SK-N-SH (cell line): ENCODE data around the gene DCAF11. TPM values are rescaled to one million over a fixed set of nuclear protein-coding genes. Genes with fewer than 3 reads are reported as not detected.

ENCODE experiments used
- CTCF ChIA-PET: fragments of 300-600, 350-600 bp; formaldehyde crosslinking; extraction: SDS; loops from one replicate; lab custom pipeline; 2021; lab: Yijun Ruan, JAX
- POLR2A ChIA-PET: fragments of 350-600 bp; sonication (Branson Sonifier 250); formaldehyde crosslinking; extraction: SDS; loops from one replicate; lab custom pipeline; 2020; ENCODE audit warnings: antibody characterized with exemption, inconsistent platforms; lab: Yijun Ruan, JAX
- DNase-seq: peaks from one replicate; pipeline ENCODE4 v3.0.0; 2012
- H2AFZ ChIP-seq: fragments of 200-600 bp; sonication (generic); 2 replicates; pipeline ENCODE4 v1.8.1; 2016; ENCODE audit warnings: antibody characterized with exemption, mild to moderate bottlenecking, low read depth
- H3F3A ChIP-seq: fragments of 200-600 bp; sonication (generic); replicated peaks from 2 replicates; pipeline ENCODE3; 2016; ENCODE audit warnings: antibody characterized with exemption, mild to moderate bottlenecking; ENCODE audit not compliant: insufficient read depth
- H3K27ac ChIP-seq, 2 experiments: fragments of 200-500 bp in 1 of 2; fragments of 200-600 bp in 1 of 2; sonication (Bioruptor generic) in 1 of 2; sonication (generic), shearing (Covaris generic) in 1 of 2; 2 replicates each; pipeline versions ENCODE4 v1.5.1 to v1.6.1; 2014 to 2016; ENCODE audit warnings: low read depth in 2 of 2, inconsistent platforms in 1 of 2, low read length in 1 of 2, mild to moderate bottlenecking in 1 of 2, mixed read lengths in 1 of 2
- H3K27me3 ChIP-seq: fragments of 200-600 bp; sonication (generic), shearing (Covaris generic); 2 replicates; pipeline ENCODE4 v1.6.1; 2016; ENCODE audit warnings: mixed run types; ENCODE audit not compliant: insufficient read depth
- H3K36me3 ChIP-seq, 2 experiments: fragments of 200-500 bp in 1 of 2; fragments of 200-600 bp in 1 of 2; sonication (Bioruptor generic) in 1 of 2; sonication (generic) in 1 of 2; replicated peaks in 1 of 2; 2 replicates each; pipeline versions ENCODE3 to v1.5.1; 2014 to 2016; ENCODE audit warnings: low read length in 1 of 2, mild to moderate bottlenecking in 1 of 2; ENCODE audit not compliant: insufficient read depth in 2 of 2, control insufficient read depth in 1 of 2
- H3K4me1 ChIP-seq, 2 experiments: fragments of 200-500 bp in 1 of 2; fragments of 200-600 bp in 1 of 2; sonication (Bioruptor generic) in 1 of 2; sonication (generic), shearing (Covaris generic) in 1 of 2; 2 replicates each; pipeline versions ENCODE4 v1.5.1 to v1.6.1; 2014 to 2016; ENCODE audit warnings: low read depth in 1 of 2, low read length in 1 of 2, mixed run types in 1 of 2; ENCODE audit not compliant: insufficient read depth in 2 of 2, control insufficient read depth in 1 of 2
- H3K4me2 ChIP-seq: fragments of 200-600 bp; sonication (generic), shearing (Covaris generic); 2 replicates; pipeline ENCODE4 v1.6.1; 2017; ENCODE audit warnings: mixed run types
- H3K4me3 ChIP-seq, 2 experiments: fragments of 200-500 bp in 1 of 2; fragments of 200-600 bp in 1 of 2; sonication (Bioruptor generic) in 1 of 2; sonication (generic), shearing (Covaris generic) in 1 of 2; 2 replicates each; pipeline versions ENCODE4 v1.5.1 to v1.8.1; 2014 to 2016; ENCODE audit warnings: low read depth in 2 of 2, inconsistent platforms in 1 of 2, low read length in 1 of 2, mild to moderate bottlenecking in 1 of 2, mixed read lengths in 1 of 2, moderate library complexity in 1 of 2
- H3K79me2 ChIP-seq: fragments of 200-600 bp; sonication (generic); 2 replicates; pipeline ENCODE4 v1.8.1; 2017; ENCODE audit warnings: mild to moderate bottlenecking; ENCODE audit not compliant: insufficient read depth
- H3K9ac ChIP-seq: fragments of 200-600 bp; sonication (generic); 2 replicates; pipeline ENCODE4 v1.6.1; 2017; ENCODE audit warnings: mixed run types
- H3K9me2 ChIP-seq: fragments of 200-600 bp; sonication (generic); 2 replicates; pipeline ENCODE4 v1.6.1; 2017; ENCODE audit warnings: mixed run types
- H3K9me3 ChIP-seq: fragments of 200-600 bp; sonication (generic); 2 replicates; pipeline ENCODE4 v1.6.1; 2017; ENCODE audit warnings: mixed run types, mild to moderate bottlenecking, moderate library complexity
- H4K20me1 ChIP-seq: fragments of 200-600 bp; sonication (generic); 2 replicates; pipeline ENCODE4 v1.6.1; 2017; ENCODE audit warnings: mild to moderate bottlenecking, mixed run types; ENCODE audit not compliant: insufficient read depth
- CHD2 ChIP-seq: fragments of 150-350 bp; IDR thresholded peaks from 2 replicates; pipeline ENCODE4 v1.6.1; 2018; ENCODE audit warnings: low read length; ENCODE audit not compliant: partially characterized antibody
- CTCF ChIP-seq: fragments of 200-600 bp; sonication (generic); IDR thresholded peaks from 2 replicates; pipeline ENCODE4 v1.6.1; 2017; ENCODE audit warnings: antibody characterized with exemption, mild to moderate bottlenecking, moderate library complexity
- EP300 ChIP-seq, 2 experiments: IDR thresholded peaks; 2 replicates each; pipeline versions ENCODE4 v1.4.0 to v1.6.1; 2012; ENCODE audit warnings: borderline replicate concordance in 1 of 2, low read depth in 1 of 2, low read length in 1 of 2
- FOSL2 ChIP-seq: IDR thresholded peaks from 2 replicates; pipeline ENCODE4 v1.4.0; 2012; ENCODE audit warnings: low read depth, mild to moderate bottlenecking, moderate library complexity, borderline replicate concordance
- MEF2A ChIP-seq: IDR thresholded peaks from 2 replicates; pipeline ENCODE4 v1.4.0; 2012; ENCODE audit warnings: low read depth, borderline replicate concordance
- NFIC ChIP-seq: IDR thresholded peaks from 2 replicates; pipeline ENCODE4 v1.4.0; 2012; ENCODE audit warnings: borderline replicate concordance
- NRF1 ChIP-seq: IDR thresholded peaks from 2 replicates; pipeline ENCODE4 v1.6.1; 2012; ENCODE audit warnings: low read depth, mild to moderate bottlenecking, low read length
- PBX3 ChIP-seq: IDR thresholded peaks from 2 replicates; pipeline ENCODE4; 2012
- SIN3A ChIP-seq: IDR thresholded peaks from 2 replicates; pipeline ENCODE4 v1.6.1; 2012; ENCODE audit warnings: low read depth, mild to moderate bottlenecking, low read length, moderate library complexity, borderline replicate concordance
- TEAD4 ChIP-seq: IDR thresholded peaks from 2 replicates; pipeline ENCODE4 v1.4.0; 2012; ENCODE audit warnings: mild to moderate bottlenecking, borderline replicate concordance; ENCODE audit not compliant: insufficient read depth
- WGBS: methylation state at CpG from one replicate; pipeline ENCODE4 v1.1.6; 2017; ENCODE audit warnings: low lambda C conversion rate; 5-methylcytosine and 5-hydroxymethylcytosine counted together
- polyA plus RNA-seq, 3 experiments: library from polyadenylated mRNA; depleted of rRNA; stranded (reverse); fragments of >200 nt; gene quantifications; 2 replicates each; pipeline ENCODE4 v1.2.3, GENCODE V29; 2012
- TF ChIP-seq, protein P1 (sequence below): IDR thresholded peaks from 2 replicates; pipeline ENCODE4 v1.4.0; 2012; ENCODE audit warnings: low read depth, borderline replicate concordance
- TF ChIP-seq, protein P2 (sequence below): fragments of 150-350 bp; IDR thresholded peaks from 2 replicates; pipeline ENCODE4 v1.6.1; 2016; ENCODE audit warnings: mild to moderate bottlenecking, low read depth, low read length

DCAF11 gene
- polyA plus RNA-seq, 1 of the 3 experiments (the other 2 are of a cell fraction) = 34.6 TPM

- no peak overlapping the region for H2AFZ ChIP-seq
- peak overlapping the region in 1 of 2 experiments; percentile 29; a peak in 1 of 4 replicates for H3K27ac ChIP-seq
- peak overlapping the region; percentile 27 to 31; a peak in 2 of 4 replicates for H3K4me3 ChIP-seq
- no peak overlapping the region for H3K9ac ChIP-seq
- H3K79me2 ChIP-seq = peaks cover 43% of the 10 kb centered on the region
- peaks cover 18% of the 10 kb centered on the region for H3F3A ChIP-seq
- TF ChIP-seq CTCF = no peak; the same call in 1 of the 2 replicates
- no peak for TF ChIP-seq SIN3A
- TF ChIP-seq FOSL2 = no peak
- no peak for TF ChIP-seq MEF2A
- no peak for TF ChIP-seq PBX3
- TF ChIP-seq, protein P1, sequence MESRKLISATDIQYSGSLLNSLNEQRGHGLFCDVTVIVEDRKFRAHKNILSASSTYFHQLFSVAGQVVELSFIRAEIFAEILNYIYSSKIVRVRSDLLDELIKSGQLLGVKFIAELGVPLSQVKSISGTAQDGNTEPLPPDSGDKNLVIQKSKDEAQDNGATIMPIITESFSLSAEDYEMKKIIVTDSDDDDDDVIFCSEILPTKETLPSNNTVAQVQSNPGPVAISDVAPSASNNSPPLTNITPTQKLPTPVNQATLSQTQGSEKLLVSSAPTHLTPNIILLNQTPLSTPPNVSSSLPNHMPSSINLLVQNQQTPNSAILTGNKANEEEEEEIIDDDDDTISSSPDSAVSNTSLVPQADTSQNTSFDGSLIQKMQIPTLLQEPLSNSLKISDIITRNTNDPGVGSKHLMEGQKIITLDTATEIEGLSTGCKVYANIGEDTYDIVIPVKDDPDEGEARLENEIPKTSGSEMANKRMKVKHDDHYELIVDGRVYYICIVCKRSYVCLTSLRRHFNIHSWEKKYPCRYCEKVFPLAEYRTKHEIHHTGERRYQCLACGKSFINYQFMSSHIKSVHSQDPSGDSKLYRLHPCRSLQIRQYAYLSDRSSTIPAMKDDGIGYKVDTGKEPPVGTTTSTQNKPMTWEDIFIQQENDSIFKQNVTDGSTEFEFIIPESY = no peak
- no peak for TF ChIP-seq NRF1
- no peak for TF ChIP-seq NFIC
- TF ChIP-seq, protein P2, sequence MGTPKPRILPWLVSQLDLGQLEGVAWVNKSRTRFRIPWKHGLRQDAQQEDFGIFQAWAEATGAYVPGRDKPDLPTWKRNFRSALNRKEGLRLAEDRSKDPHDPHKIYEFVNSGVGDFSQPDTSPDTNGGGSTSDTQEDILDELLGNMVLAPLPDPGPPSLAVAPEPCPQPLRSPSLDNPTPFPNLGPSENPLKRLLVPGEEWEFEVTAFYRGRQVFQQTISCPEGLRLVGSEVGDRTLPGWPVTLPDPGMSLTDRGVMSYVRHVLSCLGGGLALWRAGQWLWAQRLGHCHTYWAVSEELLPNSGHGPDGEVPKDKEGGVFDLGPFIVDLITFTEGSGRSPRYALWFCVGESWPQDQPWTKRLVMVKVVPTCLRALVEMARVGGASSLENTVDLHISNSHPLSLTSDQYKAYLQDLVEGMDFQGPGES = no peak
- no peak for TF ChIP-seq TEAD4
- TF ChIP-seq CHD2 = no peak
- no peak for TF ChIP-seq EP300 (IDR thresholded peaks at IDR 0.05; ENCODE audit: borderline replicate concordance in 1 of 2, low read depth in 1 of 2, low read length in 1 of 2)
- TF ChIP-seq, all 33 proteins: peak for 0
- POLR2A ChIA-PET = interaction anchor here (1.1 to 1.8 kb wide), 3 partner anchors 7 to 33 kb away, joined by 3 to 5 read pairs (median 5); partner anchors contain the start of genes DCAF11, NRL and PSME2
- no peaks in the 10 kb centered on the region for H3K27me3 ChIP-seq
- peaks cover 6 to 36% of the 10 kb centered on the region in 2 experiments; a peak in 3 of 4 replicates for H3K4me1 ChIP-seq
- H3K36me3 ChIP-seq = peaks cover 27 to 40% of the 10 kb centered on the region in 2 experiments
- CTCF ChIA-PET = interaction anchor here (1.1 to 4.7 kb wide), 5 partner anchors 8 to 31 kb away, joined by 3 to 22 read pairs (median 5); partner anchors contain the start of genes IRF9 and RNF31
- peak overlapping the region; percentile 97; the same call in 1 of the 2 replicates for H3K4me2 ChIP-seq
- no peaks in the 10 kb centered on the region for H4K20me1 ChIP-seq
- H3K9me3 ChIP-seq = no peaks in the 10 kb centered on the region
- WGBS = 87% methylated on average over 7 of the region's 9 CpGs
- DNase-seq = no peak
- no peaks in the 10 kb centered on the region for H3K9me2 ChIP-seq
Observed at GRCh38 chr14:24139272-24139934, 24.8 kb downstream of the DCAF11 start.
